K562 (cell line): ENCODE results near the gene PDE4D. TPM values are rescaled to one million over a fixed set of nuclear protein-coding genes. Genes with fewer than 3 reads are reported as not detected.

Experiments used
- ATAC-seq: fragments of 200-7000 bp; cut with Tn5 transposase; 3 replicates; pipeline ENCODE4 v1.9.1; 2020; ENCODE audit warnings: moderate library complexity
- BruUV-seq: library from RNA; stranded (reverse); fragments of 400-500 nt; replicated peaks from 2 replicates; lab custom pipeline; 2021; lab: Mats Ljungman, UMichigan
- CTCF ChIA-PET: fragments of 300-600 bp; formaldehyde crosslinking; extraction: SDS; loops from one replicate; lab custom pipeline; 2021; ENCODE audit warnings: low intra/inter-chr PET ratio; lab: Yijun Ruan, JAX
- POLR2A ChIA-PET: fragments of 300-600, 350-650 bp; sonication (Branson Sonifier 250); formaldehyde crosslinking; extraction: SDS; loops from one replicate; lab custom pipeline; 2021; ENCODE audit warnings: antibody characterized with exemption, inconsistent platforms; lab: Yijun Ruan, JAX
- DNase-seq, 4 experiments: peaks; one replicate each; pipeline versions ENCODE4 v3.0.0 to v3.0.0-alpha.2; 2011 to 2018; ENCODE audit warnings: low spot score in 3 of 4, mixed read lengths in 3 of 4; ENCODE audit errors: extremely low read depth in 1 of 4
- FAIRE-seq: peaks from 2 replicates; lab custom pipeline; 2011; peaks lifted over from hg19 to GRCh38; lab: Jason Lieb, UNC
- H2AFZ ChIP-seq: 2 replicates; pipeline ENCODE4 v1.6.0; 2011; ENCODE audit warnings: low read depth, low read length, control low read depth, inconsistent platforms
- H3K27ac ChIP-seq: fragments of 200-600 bp; 3 replicates; pipeline ENCODE4 v1.8.0; 2011; ENCODE audit warnings: low read depth, mild to moderate bottlenecking, control low read depth, inconsistent platforms, low read length, moderate library complexity, mixed read lengths; ENCODE audit errors: extremely low read depth
- H3K27me3 ChIP-seq, 2 experiments: fragments of 300-600 bp in 1 of 2; 2 replicates in 1 of 2; 3 replicates in 1 of 2; pipeline versions ENCODE4 v1.6.0 to v1.8.0; 2011; ENCODE audit warnings: inconsistent platforms in 2 of 2, low read length in 2 of 2, mild to moderate bottlenecking in 1 of 2, mixed read lengths in 1 of 2, moderate library complexity in 1 of 2; ENCODE audit not compliant: control insufficient read depth in 2 of 2, insufficient read depth in 2 of 2
- H3K36me3 ChIP-seq: fragments of 300-600 bp; 3 replicates; pipeline ENCODE4 v1.8.0; 2011; ENCODE audit warnings: mild to moderate bottlenecking, low read length, inconsistent platforms; ENCODE audit not compliant: control insufficient read depth, insufficient read depth
- H3K4me1 ChIP-seq, 2 experiments: fragments of 200-600 bp in 1 of 2; replicated peaks in 1 of 2; 2 replicates in 1 of 2; 3 replicates in 1 of 2; pipeline versions ENCODE4 v1.5.1 to v1.8.0; 2011; ENCODE audit warnings: inconsistent platforms in 2 of 2, low read length in 2 of 2, mild to moderate bottlenecking in 1 of 2, mixed read lengths in 1 of 2, moderate library complexity in 1 of 2; ENCODE audit not compliant: control insufficient read depth in 2 of 2, insufficient read depth in 2 of 2
- H3K4me2 ChIP-seq: 2 replicates; pipeline ENCODE4 v1.6.1; 2011; ENCODE audit warnings: low read length, control low read depth, inconsistent platforms, mixed read lengths; ENCODE audit not compliant: insufficient read depth
- H3K4me3 ChIP-seq: fragments of 200-600 bp; sonication (generic), shearing (Covaris generic); 2 replicates; pipeline ENCODE4 v1.5.1; 2016; ENCODE audit warnings: control low read depth, inconsistent platforms
- H3K79me2 ChIP-seq: fragments of 200-600 bp; 3 replicates; pipeline ENCODE4 v1.8.0; 2011; ENCODE audit warnings: low read length, inconsistent platforms; ENCODE audit not compliant: control insufficient read depth, insufficient read depth
- H3K9ac ChIP-seq, 2 experiments: 2 replicates each; pipeline versions ENCODE4 v1.6.0 to v1.6.1; 2011; ENCODE audit warnings: low read depth in 2 of 2, low read length in 2 of 2, control low read depth in 1 of 2, inconsistent platforms in 1 of 2, mild to moderate bottlenecking in 1 of 2, mixed read lengths in 1 of 2; ENCODE audit not compliant: insufficient read depth in 1 of 2
- H3K9me1 ChIP-seq: one replicate; pipeline ENCODE4 v1.6.0; 2011; ENCODE audit warnings: inconsistent platforms, mild to moderate bottlenecking, low read length, moderate library complexity; ENCODE audit not compliant: control insufficient read depth, insufficient read depth
- H3K9me3 ChIP-seq: replicated peaks from 2 replicates; pipeline ENCODE4 v1.5.1; 2011; ENCODE audit warnings: low read depth, low read length, inconsistent platforms; ENCODE audit not compliant: control insufficient read depth, insufficient read depth
- H4K20me1 ChIP-seq: replicated peaks from 2 replicates; pipeline ENCODE4 v1.6.1; 2011; ENCODE audit warnings: low read length, inconsistent platforms, mixed read lengths; ENCODE audit not compliant: control insufficient read depth, insufficient read depth
- E2F6 ChIP-seq, 2 experiments: IDR thresholded peaks; 2 replicates each; pipeline ENCODE4 v1.6.1; 2011; ENCODE audit warnings: borderline replicate concordance in 1 of 2, control low read depth in 1 of 2, low read depth in 1 of 2, low read length in 1 of 2, mild to moderate bottlenecking in 1 of 2, mixed read lengths in 1 of 2, moderate library complexity in 1 of 2; ENCODE audit not compliant: insufficient read depth in 1 of 2, insufficient read length in 1 of 2, poor library complexity in 1 of 2, severe bottlenecking in 1 of 2; ENCODE audit errors: extremely low read depth in 1 of 2
- ELK1 ChIP-seq: sonication (generic); formaldehyde crosslinking; IDR thresholded peaks from 2 replicates; pipeline ENCODE4 v1.8.1; 2022; ENCODE audit warnings: missing genetic modification reagents
- MAFF ChIP-seq: IDR thresholded peaks from 2 replicates; pipeline ENCODE4 v1.6.1; 2012; ENCODE audit warnings: low read length, improper control_type of control experiment
- RFX1 ChIP-seq: fragments of 450-650 bp; IDR thresholded peaks from 2 replicates; pipeline ENCODE4 v1.6.1; 2016; ENCODE audit warnings: mild to moderate bottlenecking, moderate library complexity
- SNAPC5 ChIP-seq: fragments of 250-450 bp; sonication (Bioruptor Pico); IDR thresholded peaks from 2 replicates; pipeline ENCODE4 v1.8.0; 2021; ENCODE audit warnings: moderate library complexity, mild to moderate bottlenecking, inconsistent platforms
- ZFX ChIP-seq: sonication (generic); formaldehyde crosslinking; IDR thresholded peaks from 2 replicates; pipeline ENCODE4 v1.8.0; 2022; ENCODE audit warnings: mild to moderate bottlenecking, missing genetic modification reagents, moderate library complexity
- ZNF174 ChIP-seq: fragments of 250-450 bp; sonication (Bioruptor Pico); IDR thresholded peaks from 2 replicates; pipeline ENCODE4 v1.4.0; 2020; ENCODE audit warnings: mild to moderate bottlenecking
- ZNF431 ChIP-seq: sonication (generic); formaldehyde crosslinking; IDR thresholded peaks from 2 replicates; pipeline ENCODE4 v1.8.0; 2022; ENCODE audit warnings: mild to moderate bottlenecking, missing genetic modification reagents
- ZNF561 ChIP-seq: fragments of 450-650 bp; formaldehyde crosslinking; conservative IDR thresholded peaks from 2 replicates; pipeline ENCODE4 v1.4.0; 2020; ENCODE audit warnings: mild to moderate bottlenecking, moderate library complexity
- WGBS: fragments of 100-300 bp; shearing (Covaris generic); methylation state at CpG from one replicate; pipeline ENCODE4 v1.1.6; 2016; ENCODE audit warnings: low coverage, mixed read lengths; ENCODE audit not compliant: insufficient coverage; ENCODE audit errors: missing lambda C conversion rate; 5-methylcytosine and 5-hydroxymethylcytosine counted together
- in situ Hi-C: fragments of 300-500 bp; cut with MboI; formaldehyde crosslinking; loops from 4 replicates; pipeline ENCODE4 v1.15.0; 2018; ENCODE audit warnings: inconsistent platforms, mixed read lengths
- intact Hi-C: fragments of 100-400 bp; cut with micrococcal nuclease; formaldehyde crosslinking; loops from 2 replicates; pipeline ENCODE4 v1.14.2; 2022
- polyA plus RNA-seq, 8 experiments: library from polyadenylated mRNA; depleted of rRNA in 4 of 8; stranded (reverse) in 5 of 8; unstranded in 3 of 8; fragments of >200 nt; fragmentation: Nextera tagmentation in 2 of 8; fragmentation: Illumina TruSeq in 1 of 8; extraction: Ambion mirVana in 2 of 8; extraction: Trizol in 1 of 8; gene quantifications; 2 replicates each; pipeline versions ENCODE4 v1.2.1 to v1.2.3, GENCODE V29; 2011 to 2014; ENCODE audit warnings: inconsistent platforms in 1 of 8, missing spikeins in 1 of 8
- total RNA-seq, 7 experiments: library from RNA; depleted of rRNA in 6 of 7; stranded (reverse); fragments of >200 nt in 6 of 7; fragmentation: Illumina TruSeq in 2 of 7; extraction: Trizol in 2 of 7; gene quantifications; 2 replicates each; pipeline versions ENCODE4 v1.2.1 to v1.2.3, GENCODE V29; 2011 to 2021; ENCODE audit warnings: low replicate concordance in 1 of 7

Gene PDE4D
- total and polyA plus RNA-seq, 9 of the 15 experiments (the other 6 are each of a cell fraction or from before 2014, with no cell fraction given), result 0.04 to 0.46 (median 0.13) TPM

- no peak overlapping the region for H3K9ac ChIP-seq
- H3K79me2 ChIP-seq, result no peaks in the 10 kb centered on the region
- H3K9me1 ChIP-seq, result no peaks in the 10 kb centered on the region
- CTCF ChIA-PET, result no interaction called here
- FAIRE-seq (no peak), ATAC-seq (no peak), DNase-seq (no peak)
- no peaks in the 10 kb centered on the region for H3K9me3 ChIP-seq
- in situ Hi-C loops (no loop called here), intact Hi-C loops (loop anchor here (10.0 kb wide), 1 partner anchor 143 kb away; no protein-coding TSS in a partner anchor)
- H3K4me1 ChIP-seq, result no peaks in the 10 kb centered on the region
- no peak for TF ChIP-seq ELK1 (CRISPR knock-in tag)
- no peak for TF ChIP-seq E2F6 (IDR thresholded peaks at IDR 0.05; ENCODE audit: borderline replicate concordance in 1 of 2, extremely low read depth in 1 of 2, insufficient read depth in 1 of 2, insufficient read length in 1 of 2, low read depth in 1 of 2, low read length in 1 of 2, poor library complexity in 1 of 2, severe bottlenecking in 1 of 2)
- TF ChIP-seq ZNF561, result no peak
- no peak for TF ChIP-seq SNAPC5 (CRISPR knock-in tag)
- TF ChIP-seq RFX1, result no peak
- no peak for TF ChIP-seq ZNF174 (CRISPR knock-in tag)
- TF ChIP-seq MAFF, result no peak
- TF ChIP-seq ZFX (CRISPR knock-in tag), result no peak
- no peak for TF ChIP-seq ZNF431 (CRISPR knock-in tag)
- H3K27ac ChIP-seq, result no peak overlapping the region
- 0% methylated on average over 2 of the region's 2 CpGs for WGBS
- no peak overlapping the region for H3K4me3 ChIP-seq
- no peak overlapping the region for H3K4me2 ChIP-seq
- POLR2A ChIA-PET, result no interaction called here
- no TSS peak for BruUV-seq
- H3K36me3 ChIP-seq, result no peaks in the 10 kb centered on the region
- H2AFZ ChIP-seq, result no peak overlapping the region
- H3K27me3 ChIP-seq, result no peaks in the 10 kb centered on the region
- H4K20me1 ChIP-seq, result no peaks in the 10 kb centered on the region
These were observed 715.5 kb downstream of the PDE4D start for GRCh38 chr5:59178071-59178470.
